H54 (cell line): ENCODE data around the gene DNAJC13.
"Not testable (repeated sequence)": the region's sequence is repeated elsewhere in the genome, so short reads cannot be mapped to it uniquely, and the experiment has no call there.

Experiments used
- DNase-seq: peaks from one replicate; pipeline ENCODE4 v3.0.0; 2011; ENCODE audit warnings: low spot score, mixed read lengths; ENCODE audit not compliant: insufficient read length
- FAIRE-seq: peaks from 3 replicates; lab custom pipeline; 2011; peaks lifted over from hg19 to GRCh38; lab: Jason Lieb, UNC
- POLR2A ChIP-seq: IDR thresholded peaks from 2 replicates; pipeline ENCODE4 v1.6.1; 2011; ENCODE audit warnings: low read depth, mild to moderate bottlenecking, low read length

DNAJC13 gene

DNA sequence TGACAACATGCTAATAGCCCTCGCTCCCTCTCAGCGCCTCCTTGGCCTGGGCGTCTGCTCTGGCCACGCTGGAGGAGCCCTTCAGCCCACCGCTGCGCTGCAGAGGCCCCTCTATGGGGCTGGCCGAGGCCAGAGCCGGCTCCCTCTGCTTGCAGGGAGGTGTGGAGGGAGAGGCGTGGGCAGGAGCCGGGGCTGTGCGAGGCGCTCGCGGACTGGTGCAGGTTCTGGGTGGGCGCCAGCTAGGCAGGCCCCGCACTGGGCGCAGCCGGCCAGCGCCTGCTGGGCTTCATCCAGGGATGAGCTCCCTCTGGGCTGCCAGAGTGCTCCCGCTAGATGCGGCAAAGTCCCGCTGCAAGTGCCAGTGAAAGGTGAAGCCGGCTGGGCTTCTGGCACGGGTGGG is 21.0 kb upstream of the DNAJC13 start:
- FAIRE-seq (no peak), DNase-seq (no peak)
- TF ChIP-seq POLR2A = no peak

DNA sequence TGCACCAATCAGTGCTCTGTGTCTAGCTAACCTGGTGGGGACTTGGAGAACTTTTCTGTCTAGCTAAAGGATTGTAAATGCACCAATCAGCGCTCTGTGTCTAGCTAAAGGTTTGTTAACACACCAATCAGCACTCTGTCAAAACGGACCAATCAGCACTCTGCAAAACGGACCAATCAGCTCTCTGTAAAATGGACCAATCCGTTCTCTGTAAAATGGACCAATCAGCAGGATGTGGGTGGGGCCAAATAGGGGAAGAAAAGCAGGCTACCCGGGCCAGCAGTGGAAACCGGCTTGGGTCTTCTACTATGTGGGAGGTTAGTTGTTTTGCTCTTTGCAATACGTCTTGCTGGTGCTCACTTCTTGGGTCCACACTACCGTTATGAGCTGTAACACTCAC is 20.5 kb upstream of the DNAJC13 start:
- not testable (repeated sequence) for DNase-seq, FAIRE-seq

DNA sequence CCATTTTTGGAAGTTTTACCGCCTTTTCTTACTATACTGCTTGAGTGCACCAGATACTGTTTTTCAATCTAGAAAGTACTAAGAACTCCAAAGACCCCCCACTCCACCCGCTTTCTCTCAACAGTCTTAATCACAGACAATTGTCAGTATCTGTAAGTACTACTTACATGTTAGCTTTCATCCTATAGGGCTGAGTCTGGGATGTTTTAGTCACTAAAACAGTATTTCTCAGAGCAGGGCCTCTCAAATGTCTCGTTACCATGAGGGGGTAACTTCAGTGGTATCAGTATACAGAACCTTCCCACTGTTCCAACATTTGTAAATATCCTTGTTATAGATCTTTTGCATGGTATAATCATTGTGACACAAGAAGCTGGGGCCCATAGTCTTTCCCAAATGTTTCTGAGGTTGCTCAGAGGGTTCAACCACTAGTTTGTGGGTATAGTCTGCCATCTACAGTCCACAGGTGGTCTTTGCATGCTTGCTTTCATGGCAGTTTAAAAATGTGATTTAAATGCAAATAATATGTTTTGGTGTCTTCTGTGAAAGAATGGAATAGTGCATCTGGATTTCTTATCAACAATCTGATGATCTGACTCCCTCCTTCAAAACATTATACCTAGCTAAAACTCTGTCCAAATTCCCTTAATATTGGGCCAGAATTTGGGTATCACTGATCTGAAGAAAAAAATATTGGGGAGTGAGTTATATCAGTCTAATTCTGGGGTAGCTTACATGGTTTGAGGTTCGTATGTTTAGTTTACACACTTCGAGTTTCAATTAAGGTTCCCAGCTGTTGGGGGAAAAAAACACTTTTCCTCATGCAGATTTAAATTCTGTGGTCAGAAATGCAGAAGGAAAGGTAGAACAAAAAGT is 18.0 kb upstream of the DNAJC13 start:
- peak; percentile 28 for DNase-seq

DNA sequence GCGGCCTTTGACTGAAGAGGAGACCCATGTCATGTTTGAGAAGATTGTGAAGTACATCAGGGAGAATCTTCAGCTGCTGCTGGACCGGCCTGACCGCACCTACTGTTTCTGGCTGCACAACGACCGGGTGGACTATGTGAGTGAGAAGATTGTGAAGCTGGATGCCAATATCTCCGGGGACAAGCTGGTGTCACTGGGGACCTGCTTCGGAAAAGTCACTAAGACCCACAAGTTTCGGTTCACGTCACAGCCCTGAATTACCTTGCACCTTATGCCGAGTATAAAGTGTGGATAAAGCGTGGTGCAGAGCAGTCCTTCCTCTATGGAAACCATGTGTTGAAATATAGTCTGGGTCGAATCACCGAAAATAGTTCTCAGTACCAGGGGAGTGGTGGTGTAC is 16.0 kb upstream of the DNAJC13 start:
- DNase-seq = no peak
- TF ChIP-seq POLR2A = no peak
- no peak for FAIRE-seq

More for the DNA sequence above, 18.0 kb upstream of the DNAJC13 start:
- peak; percentile 94 for FAIRE-seq
- no peak for TF ChIP-seq POLR2A

DNA sequence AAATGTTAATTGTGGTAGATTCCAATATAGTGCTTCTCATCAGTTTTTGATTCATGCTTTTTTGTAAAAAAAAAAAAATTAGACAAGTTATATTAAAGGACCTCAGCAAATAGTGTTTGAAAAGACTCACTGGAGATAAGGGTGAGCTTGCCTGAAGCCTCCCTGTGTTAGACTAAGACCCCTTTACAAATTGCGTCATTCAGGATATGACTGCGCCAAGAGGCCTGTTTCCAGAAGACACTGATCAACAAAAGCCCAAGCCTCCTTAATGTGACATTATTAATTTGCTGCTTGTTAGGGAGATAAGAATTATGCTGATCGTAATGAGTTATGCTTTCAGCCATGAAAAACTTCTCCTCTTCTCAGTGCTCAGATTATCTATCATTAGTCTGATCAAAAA is 13.0 kb upstream of the DNAJC13 start:
- no peak for DNase-seq
- no peak for TF ChIP-seq POLR2A
- FAIRE-seq = no peak

DNA sequence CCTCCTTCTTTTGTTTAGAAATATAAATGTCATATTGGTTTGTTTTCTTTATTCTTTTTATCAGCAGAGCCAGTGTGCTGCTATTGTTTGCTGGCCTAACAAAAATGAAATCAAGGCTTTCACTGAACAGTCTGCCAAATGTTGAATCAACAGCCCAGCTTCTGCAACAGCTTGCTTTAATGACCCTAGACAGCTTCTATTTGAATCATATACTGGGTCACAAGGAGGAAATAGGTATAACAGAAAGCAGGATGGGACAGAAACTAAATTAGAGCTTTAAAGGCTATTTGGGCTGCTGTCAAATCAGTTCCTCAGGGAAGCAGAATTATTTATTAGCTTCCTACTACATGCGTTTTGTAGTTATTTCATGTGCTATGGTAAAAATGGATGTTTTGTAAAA is 12.1 kb upstream of the DNAJC13 start:
- no peak for FAIRE-seq
- no peak for DNase-seq
- TF ChIP-seq POLR2A = no peak

DNA sequence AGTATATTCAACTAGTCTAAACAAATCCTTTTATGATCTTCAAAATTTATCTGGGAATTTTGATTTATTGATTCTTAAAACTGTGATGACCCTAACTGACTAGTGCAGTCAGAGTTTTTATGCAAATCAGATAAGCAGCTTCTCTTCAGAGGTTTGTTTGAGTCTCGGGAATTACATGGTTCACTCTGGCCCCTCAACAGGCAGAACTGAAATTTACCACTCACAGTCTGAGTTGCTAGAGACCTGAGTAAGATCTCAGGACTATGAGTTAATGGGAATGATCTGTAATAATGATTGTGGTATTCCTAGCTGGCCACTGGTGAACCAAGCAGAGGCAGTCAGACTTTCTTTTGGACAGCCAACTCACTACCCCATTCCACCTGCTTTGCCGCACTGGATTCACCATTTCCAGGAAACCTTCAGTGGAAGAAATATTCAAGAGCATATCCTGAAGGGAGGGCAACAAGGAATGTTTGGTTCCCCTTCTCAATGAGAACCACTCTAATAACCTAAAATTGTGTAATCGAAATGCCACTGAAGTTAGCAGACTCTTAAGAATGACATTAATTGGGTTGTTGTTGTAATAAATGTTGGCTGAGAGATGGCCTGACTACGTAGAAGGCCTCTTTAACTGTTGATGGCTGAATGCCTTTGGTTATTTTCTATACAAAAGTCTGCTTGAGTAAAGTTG is 11.5 kb upstream of the DNAJC13 start:
- TF ChIP-seq POLR2A = no peak
- FAIRE-seq (no peak), DNase-seq (no peak)

DNA sequence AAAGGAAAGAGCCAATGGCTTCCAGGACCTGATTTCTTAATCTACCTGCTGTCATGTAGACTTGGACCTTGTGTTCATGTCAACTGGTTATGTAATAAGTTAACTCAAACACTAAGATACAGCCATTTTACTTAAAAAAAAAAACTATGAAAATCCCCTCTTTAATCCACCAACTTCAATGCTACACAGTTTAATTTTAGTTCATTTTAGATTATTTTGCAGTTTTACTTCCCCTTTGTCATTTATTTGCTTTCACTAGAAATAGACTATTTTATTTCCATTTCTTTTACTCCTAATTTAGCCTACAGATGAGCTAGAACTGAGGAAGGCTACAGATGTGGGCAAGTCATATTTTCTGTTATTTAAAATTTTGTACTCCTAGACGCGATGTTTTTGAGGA is 10.7 kb upstream of the DNAJC13 start:
- no peak for DNase-seq
- no peak for TF ChIP-seq POLR2A
- no peak for FAIRE-seq

DNA sequence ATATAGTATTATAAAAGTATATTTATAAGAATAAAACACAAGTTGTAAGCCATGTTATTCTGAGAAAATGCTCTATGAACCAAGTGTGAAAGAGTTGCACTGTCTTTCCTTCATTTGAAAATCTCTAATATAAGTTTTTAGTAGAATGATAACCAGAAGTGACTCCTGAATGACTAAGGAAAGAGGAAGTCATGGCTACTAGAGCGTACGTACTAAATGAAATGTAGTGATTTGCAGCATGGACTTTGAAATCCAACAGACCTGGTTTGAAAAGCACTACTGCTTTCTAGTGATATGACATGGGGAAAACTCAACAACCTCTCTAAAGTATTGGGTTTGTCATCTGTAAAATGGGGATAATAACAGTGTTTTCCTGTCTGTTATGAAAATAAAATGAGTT is 10.3 kb upstream of the DNAJC13 start:
- DNase-seq (no peak), FAIRE-seq (no peak)
- no peak for TF ChIP-seq POLR2A

DNA sequence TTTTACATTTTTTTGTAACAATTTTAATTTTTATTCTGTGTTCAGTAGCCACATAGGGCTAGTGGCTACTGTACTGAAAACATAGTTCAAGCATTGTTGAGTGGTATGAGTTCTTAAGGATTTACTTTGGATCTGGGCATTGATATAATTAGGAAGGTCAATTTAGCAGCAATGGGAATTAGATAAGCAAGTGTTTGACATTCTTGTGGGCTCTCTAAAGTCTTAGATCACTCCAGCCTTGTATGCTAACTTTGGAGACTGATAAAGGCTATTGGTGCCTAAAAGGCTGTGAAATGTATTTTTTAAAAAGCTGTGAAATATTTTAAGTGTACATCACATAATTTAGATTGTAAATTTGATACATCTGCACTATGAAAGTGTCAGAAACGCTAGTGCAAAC is 2.5 kb upstream of the DNAJC13 start:
- DNase-seq (no peak), FAIRE-seq (no peak)
- no peak for TF ChIP-seq POLR2A

DNA sequence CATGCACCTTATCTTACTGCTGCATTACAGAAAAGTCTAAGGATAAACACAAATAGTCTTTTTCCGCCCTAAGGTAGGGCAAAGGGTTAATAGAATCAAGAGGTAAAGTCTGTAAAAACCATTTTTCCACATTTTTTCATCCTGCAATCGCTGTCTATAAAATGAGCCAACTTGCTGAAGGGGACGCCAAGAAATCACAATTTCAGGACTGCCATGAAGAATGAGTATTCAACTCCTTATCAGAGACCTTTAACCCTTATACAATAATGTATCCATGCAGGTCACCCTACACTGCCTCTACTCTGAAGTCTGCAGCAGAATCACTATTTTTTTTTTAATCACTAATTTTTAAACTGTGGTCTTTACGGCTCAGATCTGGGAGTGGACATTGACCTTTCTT is 1.1 kb upstream of the DNAJC13 start:
- FAIRE-seq (no peak), DNase-seq (no peak)
- TF ChIP-seq POLR2A = no peak

DNA sequence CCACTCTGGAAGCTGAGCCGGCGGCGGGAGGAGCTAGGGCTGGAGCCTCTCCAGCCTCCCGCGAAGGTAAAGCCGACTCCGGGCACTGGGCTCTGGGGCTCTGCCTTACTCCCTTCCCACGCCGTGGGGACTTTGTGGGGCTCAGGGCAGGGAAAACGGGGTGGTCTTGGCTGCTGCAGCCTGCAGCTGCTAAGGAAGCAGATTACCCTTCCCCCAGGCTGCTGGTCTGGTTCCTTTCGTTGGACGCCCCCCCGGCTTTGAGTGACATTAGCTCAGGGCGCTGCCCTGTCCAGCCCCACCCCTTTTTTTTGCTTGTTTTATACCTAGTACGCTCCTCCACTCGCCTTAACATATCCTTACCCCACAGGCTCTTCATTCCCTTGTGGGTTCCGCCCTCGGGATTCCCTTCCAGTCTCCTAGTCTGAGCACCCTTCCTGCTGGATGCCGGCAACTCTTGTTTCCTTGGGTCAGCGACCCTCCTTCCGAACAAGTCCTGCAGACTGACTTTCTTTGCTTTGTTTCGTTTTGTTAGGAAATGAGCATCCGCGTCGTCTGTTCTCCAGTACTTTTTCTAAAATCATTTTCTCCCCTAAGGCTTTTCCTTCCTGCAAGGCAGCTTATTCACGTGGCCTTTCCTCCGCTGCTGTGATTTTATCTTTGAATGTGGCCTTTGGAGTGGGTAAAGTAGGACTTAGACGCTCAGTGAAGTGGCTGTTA is 551 bp downstream of the DNAJC13 start:
- peak; percentile 89 for FAIRE-seq
- TF ChIP-seq POLR2A = peak; percentile 47; the same call in 1 of the 2 replicates
- peak; percentile 35 for DNase-seq

DNA sequence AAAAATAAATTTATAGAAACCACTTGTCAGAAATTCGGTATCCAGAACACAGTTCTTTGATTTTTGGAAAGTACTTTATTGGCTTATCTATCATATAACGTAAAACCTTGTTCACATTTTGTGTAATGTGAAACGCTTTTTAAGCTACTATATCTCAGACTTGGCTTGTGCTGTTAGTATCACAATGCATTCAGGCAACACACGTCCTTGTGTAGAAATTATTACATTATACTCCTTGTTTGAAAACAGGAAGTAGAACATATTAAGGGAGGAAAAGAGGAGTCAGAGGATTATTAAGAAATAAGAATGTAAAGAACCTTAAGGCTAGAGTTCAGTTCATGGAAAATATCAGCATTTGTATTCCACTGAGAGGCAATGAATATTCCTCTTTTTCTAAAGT is 1.6 kb downstream of the DNAJC13 start:
- FAIRE-seq = no peak
- DNase-seq = no peak

DNA sequence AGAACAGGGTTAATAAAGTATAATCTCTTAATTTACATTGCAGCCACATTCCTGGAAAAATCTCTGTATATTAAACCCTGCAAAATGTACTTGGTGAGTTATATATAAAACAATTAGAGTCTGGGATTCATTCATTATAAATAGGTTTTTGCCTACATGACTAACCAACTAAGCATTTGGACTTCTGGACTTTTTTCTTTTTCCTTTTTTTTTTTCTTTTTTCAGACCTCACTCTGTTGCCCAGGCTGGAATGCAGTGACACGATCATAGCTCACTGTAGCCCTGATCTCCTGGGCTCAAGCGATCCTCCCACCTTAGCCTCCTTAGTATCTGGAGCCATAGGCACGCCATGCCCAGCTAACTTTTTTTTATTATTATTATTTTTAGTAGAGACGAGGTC is 4.5 kb downstream of the DNAJC13 start:
- DNase-seq = no peak
- no peak for FAIRE-seq
- TF ChIP-seq POLR2A = no peak

More for the DNA sequence above, 1.6 kb downstream of the DNAJC13 start:
- TF ChIP-seq POLR2A = no peak
